H1 (cell line): ENCODE data around the gene TWF2. TPM values are rescaled to one million over a fixed set of nuclear protein-coding genes. Genes with fewer than 3 reads are reported as not detected.

Experiments
- CTCF ChIA-PET: fragments of 300-600 bp; sonication (Branson Sonifier 250); formaldehyde crosslinking; loops from one replicate; lab custom pipeline; 2021; ENCODE audit not compliant: partially characterized antibody; lab: Charles Lee
- POLR2A ChIA-PET: fragments of 300-600 bp; sonication (Branson Sonifier 250); formaldehyde crosslinking; loops from one replicate; lab custom pipeline; 2021; ENCODE audit warnings: inconsistent platforms; ENCODE audit not compliant: partially characterized antibody; lab: Charles Lee
- DNase-seq, 2 experiments: peaks; one replicate each; pipeline versions ENCODE4 v3.0.0 to v3.0.0-alpha.2; 2010 to 2022; ENCODE audit warnings: low spot score in 2 of 2, low read depth in 1 of 2, mixed read lengths in 1 of 2
- FAIRE-seq: peaks from 2 replicates; lab custom pipeline; 2011; peaks lifted over from hg19 to GRCh38; lab: Jason Lieb, UNC
- H2AFZ ChIP-seq: 2 replicates; pipeline ENCODE4 v1.8.1; 2012; ENCODE audit warnings: low read length, inconsistent platforms
- H2AK5ac ChIP-seq: 2 replicates; pipeline ENCODE4 v1.6.1; 2013; ENCODE audit warnings: low read depth, low read length
- H2BK120ac ChIP-seq: replicated peaks from 2 replicates; pipeline ENCODE3; 2013; ENCODE audit warnings: low read depth, low read length, inconsistent platforms
- H2BK12ac ChIP-seq: 2 replicates; pipeline ENCODE4 v1.6.1; 2013; ENCODE audit warnings: low read depth, low read length
- H2BK15ac ChIP-seq: 2 replicates; pipeline ENCODE4 v1.6.1; 2013; ENCODE audit warnings: low read length
- H2BK20ac ChIP-seq: 2 replicates; pipeline ENCODE4 v1.6.1; 2013; ENCODE audit warnings: low read length
- H2BK5ac ChIP-seq: 2 replicates; pipeline ENCODE4 v1.6.1; 2013; ENCODE audit warnings: low read depth, low read length
- H3K14ac ChIP-seq: 2 replicates; pipeline ENCODE4 v1.6.1; 2013; ENCODE audit warnings: inconsistent platforms; ENCODE audit not compliant: insufficient read length
- H3K18ac ChIP-seq: 2 replicates; pipeline ENCODE4 v1.6.1; 2013; ENCODE audit warnings: low read length; ENCODE audit errors: extremely low read depth
- H3K23ac ChIP-seq: 2 replicates; pipeline ENCODE4 v1.6.1; 2013; ENCODE audit warnings: inconsistent platforms; ENCODE audit not compliant: insufficient read length
- H3K23me2 ChIP-seq: 2 replicates; pipeline ENCODE4 v1.6.1; 2013; ENCODE audit warnings: low read depth, low read length
- H3K27ac ChIP-seq: 2 replicates; pipeline ENCODE4 v1.6.1; 2011; ENCODE audit warnings: low read depth, low read length, inconsistent platforms
- H3K27me3 ChIP-seq, 4 experiments: replicated peaks in 1 of 4; 1 replicate in 1 of 4; 2 replicates in 3 of 4; pipeline versions ENCODE4 v1.6.1 to v1.8.1; 2011 to 2013; ENCODE audit warnings: low read length in 3 of 4, mild to moderate bottlenecking in 3 of 4, inconsistent platforms in 2 of 4, mixed read lengths in 2 of 4, moderate library complexity in 1 of 4; ENCODE audit not compliant: control insufficient read depth in 3 of 4, insufficient read depth in 3 of 4; ENCODE audit errors: extremely low read depth in 1 of 4
- H3K36me3 ChIP-seq, 4 experiments: 2 replicates each; pipeline versions ENCODE4 v1.6.1 to v1.8.1; 2011 to 2013; ENCODE audit warnings: mild to moderate bottlenecking in 4 of 4, low read length in 3 of 4, moderate library complexity in 2 of 4, control low read depth in 1 of 4, inconsistent platforms in 1 of 4; ENCODE audit not compliant: insufficient read depth in 4 of 4, control insufficient read depth in 2 of 4
- H3K4ac ChIP-seq: replicated peaks from 2 replicates; pipeline ENCODE3; 2013; ENCODE audit warnings: low read length, low read depth, mixed read lengths, inconsistent platforms; ENCODE audit not compliant: insufficient read length
- H3K4me1 ChIP-seq, 4 experiments: replicated peaks in 1 of 4; 1 replicate in 1 of 4; 2 replicates in 3 of 4; pipeline versions ENCODE4 v1.6.1 to v1.8.1; 2011 to 2013; ENCODE audit warnings: low read length in 3 of 4, inconsistent platforms in 2 of 4, mixed read lengths in 1 of 4; ENCODE audit not compliant: insufficient read depth in 4 of 4, control insufficient read depth in 3 of 4
- H3K4me2 ChIP-seq, 2 experiments: 2 replicates each; pipeline versions ENCODE4 v1.6.1 to v1.8.1; 2011 to 2013; ENCODE audit warnings: low read depth in 2 of 2, low read length in 2 of 2, control low read depth in 1 of 2, inconsistent platforms in 1 of 2, mild to moderate bottlenecking in 1 of 2; ENCODE audit not compliant: insufficient read depth in 1 of 2
- H3K4me3 ChIP-seq, 4 experiments: fragments of 200-600, 300-600 bp in 1 of 4; sonication (generic), shearing (Covaris generic), sonication (Bioruptor Twin) in 1 of 4; 2 replicates each; pipeline versions ENCODE4 v1.5.1 to v1.8.1; 2011 to 2016; ENCODE audit warnings: low read length in 4 of 4, low read depth in 3 of 4, control low read depth in 2 of 4, inconsistent platforms in 2 of 4, mild to moderate bottlenecking in 2 of 4, mixed read lengths in 1 of 4, moderate library complexity in 1 of 4; ENCODE audit not compliant: insufficient read depth in 2 of 4; ENCODE audit errors: extremely low read depth in 1 of 4
- H3K56ac ChIP-seq: replicated peaks from 2 replicates; pipeline ENCODE3; 2013; ENCODE audit warnings: low read depth, mild to moderate bottlenecking, mixed read lengths, low read length, inconsistent platforms; ENCODE audit not compliant: insufficient read length
- H3K79me1 ChIP-seq: 2 replicates; pipeline ENCODE4 v1.6.1; 2013; ENCODE audit warnings: low read depth, low read length, control low read depth
- H3K79me2 ChIP-seq, 2 experiments: 2 replicates each; pipeline versions ENCODE4 v1.6.1 to v1.8.1; 2012 to 2013; ENCODE audit warnings: low read length in 2 of 2, mild to moderate bottlenecking in 2 of 2, inconsistent platforms in 1 of 2; ENCODE audit not compliant: insufficient read depth in 2 of 2, control insufficient read depth in 1 of 2
- H3K9ac ChIP-seq, 4 experiments: replicated peaks in 1 of 4; 1 replicate in 1 of 4; 2 replicates in 3 of 4; pipeline versions ENCODE4 v1.6.1 to v1.8.1; 2011 to 2013; ENCODE audit warnings: low read depth in 3 of 4, low read length in 3 of 4, control low read depth in 2 of 4, mild to moderate bottlenecking in 2 of 4, moderate library complexity in 2 of 4, inconsistent platforms in 1 of 4; ENCODE audit errors: extremely low read depth in 1 of 4
- H3K9me3 ChIP-seq, 2 experiments: 2 replicates each; pipeline versions ENCODE4 v1.6.1 to v1.8.1; 2012 to 2013; ENCODE audit warnings: mild to moderate bottlenecking in 2 of 2, moderate library complexity in 2 of 2, control low read depth in 1 of 2, inconsistent platforms in 1 of 2, low read depth in 1 of 2, low read length in 1 of 2, mixed read lengths in 1 of 2; ENCODE audit not compliant: insufficient read depth in 2 of 2
- H4K20me1 ChIP-seq, 2 experiments: replicated peaks in 1 of 2; 2 replicates each; pipeline versions ENCODE3 to v1.8.1; 2011 to 2013; ENCODE audit warnings: inconsistent platforms in 2 of 2, low read length in 2 of 2, mild to moderate bottlenecking in 1 of 2; ENCODE audit not compliant: insufficient read depth in 2 of 2, control insufficient read depth in 1 of 2
- H4K5ac ChIP-seq: 2 replicates; pipeline ENCODE4 v1.6.1; 2013; ENCODE audit warnings: low read length, low read depth, mixed read lengths, inconsistent platforms; ENCODE audit not compliant: insufficient read length
- H4K8ac ChIP-seq: 2 replicates; pipeline ENCODE4 v1.8.0; 2013; ENCODE audit warnings: mild to moderate bottlenecking, moderate library complexity, low read length, inconsistent platforms; ENCODE audit not compliant: insufficient read depth; ENCODE audit errors: extremely low read depth
- H4K91ac ChIP-seq: replicated peaks from 2 replicates; pipeline ENCODE3; 2013; ENCODE audit warnings: low read length, mixed read lengths, inconsistent platforms; ENCODE audit not compliant: insufficient read length
- ASH2L ChIP-seq: fragments of 200-600, 300-600 bp; sonication (generic); IDR thresholded peaks from one replicate; pipeline ENCODE4 v1.7.1; 2017; ENCODE audit warnings: low read length
- CBX5 ChIP-seq: fragments of 300-800, 300-1000 bp; sonication (generic); IDR thresholded peaks from 2 replicates; pipeline ENCODE4 v1.7.1; 2016; ENCODE audit warnings: antibody characterized with exemption, low read length, low read depth
- CTBP2 ChIP-seq: IDR thresholded peaks from 2 replicates; pipeline ENCODE4 v1.7.0; 2011; ENCODE audit warnings: borderline replicate concordance, mild to moderate bottlenecking, moderate library complexity, mixed read lengths, low read length; ENCODE audit not compliant: insufficient read depth, insufficient read length
- E2F6 ChIP-seq: IDR thresholded peaks from 2 replicates; pipeline ENCODE4 v1.6.1; 2012; ENCODE audit warnings: inconsistent platforms
- HDAC6 ChIP-seq: IDR thresholded peaks from one replicate; pipeline ENCODE4 v1.7.1; 2012; ENCODE audit warnings: low read depth, mild to moderate bottlenecking, inconsistent platforms, low read length, moderate library complexity
- POU5F1 ChIP-seq: IDR thresholded peaks from 2 replicates; pipeline ENCODE4 v1.6.1; 2011; ENCODE audit warnings: low read depth, mild to moderate bottlenecking, low read length, moderate library complexity
- SIRT6 ChIP-seq: IDR thresholded peaks from one replicate; pipeline ENCODE4 v1.7.1; 2012; ENCODE audit warnings: low read length, inconsistent platforms
- TAF1 ChIP-seq: IDR thresholded peaks from 2 replicates; pipeline ENCODE4 v1.6.1; 2011; ENCODE audit warnings: mild to moderate bottlenecking, low read depth, low read length
- USF2 ChIP-seq: IDR thresholded peaks from 2 replicates; pipeline ENCODE4 v1.6.1; 2011; ENCODE audit warnings: low read length, improper control_type of control experiment
- WGBS, 2 experiments: shearing (Covaris generic) in 1 of 2; methylation state at CpG; one replicate each; pipeline versions ENCODE4 v1.1.6 to v1.1.7; 2013 to 2015; ENCODE audit warnings: low lambda C conversion rate in 2 of 2, mixed read lengths in 2 of 2, inconsistent platforms in 1 of 2, low coverage in 1 of 2, missing lambda C conversion rate in 1 of 2; ENCODE audit not compliant: insufficient replicate concordance in 2 of 2, insufficient coverage in 1 of 2, insufficient read length in 1 of 2; ENCODE audit errors: extremely low coverage in 1 of 2, missing lambda C conversion rate in 1 of 2; 5-methylcytosine and 5-hydroxymethylcytosine counted together
- polyA plus RNA-seq, 7 experiments: library from polyadenylated mRNA; depleted of rRNA in 3 of 7; stranded (reverse) in 5 of 7; unstranded in 2 of 7; fragments of >200 nt in 5 of 7; fragments of 200-250 nt in 2 of 7; gene quantifications; 1 replicate in 5 of 7; 2 replicates in 1 of 7; 4 replicates in 1 of 7; pipeline versions ENCODE4 v1.2.1 to v1.2.3, GENCODE V29; 2011 to 2013; ENCODE audit warnings: missing spikeins in 2 of 7, mixed read lengths in 2 of 7
- total RNA-seq: library from RNA; stranded (reverse); fragmentation: NEBNext Ultra II Directional; extraction: Animal tissue kit (Norgen Biotek cat#: 25700); gene quantifications from 2 replicates; pipeline ENCODE4 v1.2.1, GENCODE V29; 2021

TWF2 gene
- total and polyA plus RNA-seq, 2 of the 8 experiments (the other 6 are each of a cell fraction or from before 2014, with no cell fraction given), result 65.2 to 90.4 TPM

- no peak overlapping the region for H3K4me3 ChIP-seq
- no peak overlapping the region for H2BK12ac ChIP-seq
- no peak overlapping the region for H3K9ac ChIP-seq
- H3K14ac ChIP-seq, result no peak overlapping the region
- H3K27me3 ChIP-seq, result no peaks in the 10 kb centered on the region
- no peak overlapping the region for H2BK5ac ChIP-seq
- no peak overlapping the region for H2AFZ ChIP-seq
- H3K9me3 ChIP-seq, result no peaks in the 10 kb centered on the region
- H4K5ac ChIP-seq, result no peak overlapping the region
- 95% methylated on average over 3 of the region's 3 CpGs; no CpG with 5 or more reads in 1 of the 2 experiments for WGBS, 2 experiments
- no peaks in the 10 kb centered on the region for H3K23me2 ChIP-seq
- H4K8ac ChIP-seq, result no peak overlapping the region
- H2BK15ac ChIP-seq, result no peak overlapping the region
- H3K79me1 ChIP-seq, result peaks cover 8% of the 10 kb centered on the region
- no peak overlapping the region for H2BK120ac ChIP-seq
- ChIA-PET CTCF (no interaction called here), POLR2A (interaction anchor here (1.4 to 1.8 kb wide), 3 partner anchors 9 to 35 kb away, joined by 4 to 5 read pairs (median 4); partner anchors contain the start of gene PPM1M)
- no peaks in the 10 kb centered on the region for H3K4me1 ChIP-seq
- H2BK20ac ChIP-seq, result no peak overlapping the region
- H3K18ac ChIP-seq, result no peak overlapping the region
- no peak overlapping the region for H3K56ac ChIP-seq
- no peak for DNase-seq
- no peak overlapping the region for H3K4me2 ChIP-seq
- H3K79me2 ChIP-seq, result peaks cover 31 to 80% of the 10 kb centered on the region in 2 experiments
- no peak overlapping the region for H3K27ac ChIP-seq
- H4K20me1 ChIP-seq, result peaks cover 13 to 15% of the 10 kb centered on the region in 2 experiments
- H4K91ac ChIP-seq, result no peak overlapping the region
- H3K4ac ChIP-seq, result no peak overlapping the region
- TF ChIP-seq E2F6 (no peak), HDAC6 (no peak), CBX5 (no peak), SIRT6 (no peak), TAF1 (no peak), POU5F1 (no peak), CTBP2 (no peak), USF2 (no peak), ASH2L (no peak)
- H2AK5ac ChIP-seq, result no peak overlapping the region
- H3K23ac ChIP-seq, result no peak overlapping the region
- FAIRE-seq, result no peak
- peaks cover 15 to 60% (median 36%) of the 10 kb centered on the region in 4 experiments for H3K36me3 ChIP-seq
Observed at GRCh38 chr3:52269776-52270175, 30.8 kb upstream of the TWF2 start.
